ENCODE measurements around the gene PHF19. TPM values are rescaled to one million over a fixed set of nuclear protein-coding genes. Genes with fewer than 3 reads are reported as not detected.

The PHF19 gene
- total RNA-seq, 5 donors from 2014 or later (not counting 1 experiment from before 2014, with no cell fraction given): 92.8 to 184 (median 166) TPM

- Mint-ChIP-seq H3K4me3 (no peak overlapping the region), H3K4me1 (peaks cover 14 to 16% (median 14%) of the 10 kb centered on the region in 3 donors), H3K27me3 (no peaks in the 10 kb centered on the region), H3K27ac (no peak overlapping the region), H3K9me3 (no peaks in the 10 kb centered on the region), H3K36me3 (peaks cover 51% of the 10 kb centered on the region)
- ATAC-seq (replicated peaks in 1 of 4) (no peak), DNase-seq (no peak)
- no peaks in the 10 kb centered on the region for H3K9me3 ChIP-seq
- H3K36me3 ChIP-seq (ENCODE audit: control insufficient read depth in 2 of 2, extremely low read depth in 1 of 2, insufficient read depth in 1 of 2, low read length in 1 of 2): peaks cover 18 to 71% of the 10 kb centered on the region in 2 donors
- peaks cover 5 to 16% of the 10 kb centered on the region in 2 experiments for H3K4me1 ChIP-seq (ENCODE audit: control insufficient read depth in 1 of 2, extremely low read depth in 1 of 2, insufficient read depth in 2 of 2, low read length in 2 of 2)
- H3K27me3 ChIP-seq (replicated peaks in 1 of 2; ENCODE audit: control insufficient read depth in 2 of 2, extremely low read depth in 1 of 2, insufficient read depth in 2 of 2, low read length in 1 of 2): no peaks in the 10 kb centered on the region
- ChIA-PET CTCF (no interaction called here), POLR2A (no interaction called here)
- H3K27ac ChIP-seq (ENCODE audit: low read length): no peak overlapping the region
- no peak overlapping the region for H3K4me3 ChIP-seq (ENCODE audit: control insufficient read depth in 1 of 2, extremely low read depth in 1 of 2, low read length in 1 of 2)
- WGBS (ENCODE audit: insufficient coverage): no CpG with 5 or more reads among the region's 5 CpGs
These were observed 12.3 kb downstream of the PHF19 start for GRCh38 chr9:120864719-120865118.

GRCh38 chr9:120863833-120864232 is 13.2 kb downstream of the PHF19 start:
- H3K9me3 Mint-ChIP-seq: no peaks in the 10 kb centered on the region
- no peak for DNase-seq
- Histone ChIP-seq H3K4me3 (ENCODE audit: control insufficient read depth in 1 of 2, extremely low read depth in 1 of 2, low read length in 1 of 2) (no peak overlapping the region), H3K27ac (ENCODE audit: low read length) (no peak overlapping the region), H3K36me3 (ENCODE audit: control insufficient read depth in 2 of 2, extremely low read depth in 1 of 2, insufficient read depth in 1 of 2, low read length in 1 of 2) (peaks cover 18 to 79% of the 10 kb centered on the region in 2 donors), H3K9me3 (no peaks in the 10 kb centered on the region), H3K4me1 (ENCODE audit: control insufficient read depth in 1 of 2, extremely low read depth in 1 of 2, insufficient read depth in 2 of 2, low read length in 2 of 2) (peaks cover 2 to 8% of the 10 kb centered on the region in 2 experiments), H3K27me3 (replicated peaks in 1 of 2; ENCODE audit: control insufficient read depth in 2 of 2, extremely low read depth in 1 of 2, insufficient read depth in 2 of 2, low read length in 1 of 2) (no peaks in the 10 kb centered on the region)
- H3K4me1 Mint-ChIP-seq: peaks cover 6 to 8% (median 7%) of the 10 kb centered on the region in 3 donors
- H3K36me3 Mint-ChIP-seq: peaks cover 53% of the 10 kb centered on the region
- H3K27ac Mint-ChIP-seq: no peak overlapping the region
- no peaks in the 10 kb centered on the region for H3K27me3 Mint-ChIP-seq
- CTCF ChIA-PET: no interaction called here
- POLR2A ChIA-PET: no interaction called here
- H3K4me3 Mint-ChIP-seq: no peak overlapping the region
- ATAC-seq (replicated peaks in 1 of 4): no peak
- no CpG with 5 or more reads among the region's 7 CpGs for WGBS (ENCODE audit: insufficient coverage)

GRCh38 chr9:120862452-120862851 is 14.5 kb downstream of the PHF19 start:
- 98% methylated on average over 12 of the region's 12 CpGs for WGBS (ENCODE audit: insufficient coverage)
- H3K4me3 Mint-ChIP-seq: no peak overlapping the region
- H3K27ac ChIP-seq (ENCODE audit: low read length): no peak overlapping the region
- ChIA-PET POLR2A (interaction anchor here in 1 of 2 donors (0.8 kb wide), 1 partner anchor 12 kb away, joined by 7 read pairs; no protein-coding TSS in a partner anchor), CTCF (no interaction called here)
- no peaks in the 10 kb centered on the region for H3K9me3 Mint-ChIP-seq
- peaks cover 61% of the 10 kb centered on the region for H3K36me3 Mint-ChIP-seq
- peaks cover 0 to 2% (median 1%) of the 10 kb centered on the region in 3 donors for H3K4me1 Mint-ChIP-seq
- H3K27me3 Mint-ChIP-seq: no peaks in the 10 kb centered on the region
- H3K27me3 ChIP-seq (replicated peaks in 1 of 2; ENCODE audit: control insufficient read depth in 2 of 2, extremely low read depth in 1 of 2, insufficient read depth in 2 of 2, low read length in 1 of 2): no peaks in the 10 kb centered on the region
- H3K4me1 ChIP-seq (ENCODE audit: control insufficient read depth in 1 of 2, extremely low read depth in 1 of 2, insufficient read depth in 2 of 2, low read length in 2 of 2): no peaks in the 10 kb centered on the region
- no peaks in the 10 kb centered on the region for H3K9me3 ChIP-seq
- peaks cover 30 to 91% of the 10 kb centered on the region in 2 donors for H3K36me3 ChIP-seq (ENCODE audit: control insufficient read depth in 2 of 2, extremely low read depth in 1 of 2, insufficient read depth in 1 of 2, low read length in 1 of 2)
- ATAC-seq (replicated peaks in 1 of 4) (no peak), DNase-seq (no peak)
- H3K27ac Mint-ChIP-seq: no peak overlapping the region
- H3K4me3 ChIP-seq (ENCODE audit: control insufficient read depth in 1 of 2, extremely low read depth in 1 of 2, low read length in 1 of 2): no peak overlapping the region

GRCh38 chr9:120861935-120862334 is 15.1 kb downstream of the PHF19 start:
- H3K9me3 ChIP-seq: no peaks in the 10 kb centered on the region
- DNase-seq (no peak), ATAC-seq (replicated peaks in 1 of 4) (no peak)
- no peaks in the 10 kb centered on the region for H3K27me3 ChIP-seq (replicated peaks in 1 of 2; ENCODE audit: control insufficient read depth in 2 of 2, extremely low read depth in 1 of 2, insufficient read depth in 2 of 2, low read length in 1 of 2)
- no peak overlapping the region for H3K4me3 ChIP-seq (ENCODE audit: control insufficient read depth in 1 of 2, extremely low read depth in 1 of 2, low read length in 1 of 2)
- peaks cover 34 to 94% of the 10 kb centered on the region in 2 donors for H3K36me3 ChIP-seq (ENCODE audit: control insufficient read depth in 2 of 2, extremely low read depth in 1 of 2, insufficient read depth in 1 of 2, low read length in 1 of 2)
- H3K27ac Mint-ChIP-seq: no peak overlapping the region
- peaks cover 63% of the 10 kb centered on the region for H3K36me3 Mint-ChIP-seq
- H3K27ac ChIP-seq (ENCODE audit: low read length): no peak overlapping the region
- CTCF ChIA-PET: no interaction called here
- peaks cover 0 to 2% (median 1%) of the 10 kb centered on the region in 3 donors for H3K4me1 Mint-ChIP-seq
- H3K4me1 ChIP-seq (ENCODE audit: control insufficient read depth in 1 of 2, extremely low read depth in 1 of 2, insufficient read depth in 2 of 2, low read length in 2 of 2): no peaks in the 10 kb centered on the region
- no peak overlapping the region for H3K4me3 Mint-ChIP-seq
- 98% methylated on average over 4 of the region's 6 CpGs for WGBS (ENCODE audit: insufficient coverage)
- POLR2A ChIA-PET: no interaction called here
- no peaks in the 10 kb centered on the region for H3K27me3 Mint-ChIP-seq
- H3K9me3 Mint-ChIP-seq: no peaks in the 10 kb centered on the region

GRCh38 chr9:120860083-120860482 is 16.9 kb downstream of the PHF19 start:
- 94% methylated on average over 10 of the region's 11 CpGs for WGBS (ENCODE audit: insufficient coverage)
- Mint-ChIP-seq H3K27me3 (no peaks in the 10 kb centered on the region), H3K27ac (no peak overlapping the region), H3K4me1 (peaks cover 0 to 4% (median 0%) of the 10 kb centered on the region in 3 donors), H3K36me3 (peaks cover 51% of the 10 kb centered on the region), H3K4me3 (no peak overlapping the region), H3K9me3 (no peaks in the 10 kb centered on the region)
- CTCF ChIA-PET: no interaction called here
- H3K4me1 ChIP-seq (ENCODE audit: control insufficient read depth in 1 of 2, extremely low read depth in 1 of 2, insufficient read depth in 2 of 2, low read length in 2 of 2): peaks cover 0 to 4% of the 10 kb centered on the region in 2 experiments
- no peak overlapping the region for H3K27ac ChIP-seq (ENCODE audit: low read length)
- H3K27me3 ChIP-seq (replicated peaks in 1 of 2; ENCODE audit: control insufficient read depth in 2 of 2, extremely low read depth in 1 of 2, insufficient read depth in 2 of 2, low read length in 1 of 2): no peaks in the 10 kb centered on the region
- H3K4me3 ChIP-seq (ENCODE audit: control insufficient read depth in 1 of 2, extremely low read depth in 1 of 2, low read length in 1 of 2): no peak overlapping the region
- H3K36me3 ChIP-seq (ENCODE audit: control insufficient read depth in 2 of 2, extremely low read depth in 1 of 2, insufficient read depth in 1 of 2, low read length in 1 of 2): peaks cover 22 to 86% of the 10 kb centered on the region in 2 donors
- ATAC-seq (replicated peaks in 1 of 4): no peak
- DNase-seq: no peak
- POLR2A ChIA-PET: interaction anchor here in 1 of 2 donors (0.6 kb wide), 1 partner anchor 18 kb away, joined by 3 read pairs; the partner anchor contains the start of gene PSMD5
- H3K9me3 ChIP-seq: no peaks in the 10 kb centered on the region

- H3K27ac ChIP-seq (ENCODE audit: low read length): no peak overlapping the region
- peaks cover 22 to 85% of the 10 kb centered on the region in 2 donors for H3K36me3 ChIP-seq (ENCODE audit: control insufficient read depth in 2 of 2, extremely low read depth in 1 of 2, insufficient read depth in 1 of 2, low read length in 1 of 2)
- ChIA-PET CTCF (interaction anchor here (0.6 to 1.7 kb wide), 4 partner anchors 8 to 203 kb away, joined by 3 to 6 read pairs (median 4); no protein-coding TSS in a partner anchor), POLR2A (no interaction called here)
- H3K4me3 ChIP-seq (ENCODE audit: control insufficient read depth in 1 of 2, extremely low read depth in 1 of 2, low read length in 1 of 2): no peak overlapping the region
- Mint-ChIP-seq H3K27me3 (no peaks in the 10 kb centered on the region), H3K4me1 (peaks cover 0 to 5% (median 0%) of the 10 kb centered on the region in 3 donors), H3K4me3 (no peak overlapping the region), H3K9me3 (no peaks in the 10 kb centered on the region), H3K36me3 (peaks cover 51% of the 10 kb centered on the region), H3K27ac (peak overlapping the region in 1 of 2 donors; percentile 44)
- DNase-seq: no peak
- peaks cover 0 to 4% of the 10 kb centered on the region in 2 experiments for H3K4me1 ChIP-seq (ENCODE audit: control insufficient read depth in 1 of 2, extremely low read depth in 1 of 2, insufficient read depth in 2 of 2, low read length in 2 of 2)
- ATAC-seq (replicated peaks in 1 of 4): no peak
- no peaks in the 10 kb centered on the region for H3K27me3 ChIP-seq (replicated peaks in 1 of 2; ENCODE audit: control insufficient read depth in 2 of 2, extremely low read depth in 1 of 2, insufficient read depth in 2 of 2, low read length in 1 of 2)
- H3K9me3 ChIP-seq: no peaks in the 10 kb centered on the region
- 92% methylated on average over 4 of the region's 6 CpGs for WGBS (ENCODE audit: insufficient coverage)
These were observed 17.6 kb downstream of the PHF19 start for GRCh38 chr9:120859361-120859760.

All from T-cell (primary cell).